NCI-H1092 (cell line): ENCODE measurements around the gene XRCC4.

Experiments used
- DNase-seq: peaks from one replicate; lab custom pipeline; 2025; lab: John Stamatoyannopoulos, UW

XRCC4 gene

GRCh38 chr5:83387041-83387440 is 309.7 kb downstream of the XRCC4 start:
- no peak for DNase-seq

GRCh38 chr5:83388608-83389007 is 311.3 kb downstream of the XRCC4 start:
- DNase-seq: no peak

GRCh38 chr5:83392766-83393503 is 315.6 kb downstream of the XRCC4 start:
- DNase-seq: no peak

GRCh38 chr5:83393504-83393866 is 316.1 kb downstream of the XRCC4 start:
- DNase-seq: no peak

GRCh38 chr5:83394190-83394589 is 316.8 kb downstream of the XRCC4 start:
- DNase-seq: no peak

GRCh38 chr5:83396662-83397061 is 319.3 kb downstream of the XRCC4 start:
- DNase-seq: no peak

GRCh38 chr5:83397658-83398057 is 320.3 kb downstream of the XRCC4 start:
- no peak for DNase-seq

- no peak for DNase-seq
These were observed 322.9 kb downstream of the XRCC4 start for GRCh38 chr5:83400241-83400640.

GRCh38 chr5:83400701-83401100 is 323.4 kb downstream of the XRCC4 start:
- no peak for DNase-seq

GRCh38 chr5:83401122-83401731 is 323.9 kb downstream of the XRCC4 start:
- no peak for DNase-seq

GRCh38 chr5:83401775-83402174 is 324.4 kb downstream of the XRCC4 start:
- DNase-seq: no peak
